Lower leg skin (tissue), 3 donors: ENCODE results near the gene PRDX5.

Experiments used
- CTCF ChIP-seq, 3 donors: fragments of 450-650 bp; IDR thresholded peaks; one replicate each; pipeline ENCODE4 v1.5.1; 2016; ENCODE audit warnings: antibody characterized with exemption in 3 of 3, mild to moderate bottlenecking in 3 of 3, moderate library complexity in 2 of 3
- POLR2A ChIP-seq, 2 donors: fragments of 450-650 bp; IDR thresholded peaks; one replicate each; pipeline ENCODE4 v1.6.1; 2016 to 2017; ENCODE audit warnings: antibody characterized with exemption in 2 of 2, mild to moderate bottlenecking in 1 of 2, moderate library complexity in 1 of 2

DNA sequence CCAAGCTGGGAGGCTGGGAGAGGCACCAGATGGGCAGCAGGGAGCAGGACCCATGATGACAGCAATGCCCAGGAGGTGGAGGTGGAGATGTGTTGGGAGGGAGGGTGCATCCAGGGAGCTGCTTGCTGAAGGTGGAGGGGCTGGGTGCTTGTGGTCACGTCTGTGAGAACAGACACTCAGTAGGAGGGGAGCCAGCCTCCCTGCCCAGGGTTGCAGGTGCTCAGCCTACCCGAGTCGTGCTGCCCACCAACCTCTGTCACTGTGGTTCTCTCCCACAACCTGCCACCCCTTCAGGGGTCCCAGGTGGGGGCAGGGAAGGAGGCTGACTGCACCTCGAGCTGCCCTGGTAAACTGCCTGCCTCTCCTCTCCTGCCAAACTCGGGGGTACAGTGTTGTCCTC, 5.5 kb downstream of the PRDX5 start:
- TF ChIP-seq CTCF (IDR thresholded peaks at IDR 0.05): no peak
- no peak for TF ChIP-seq POLR2A (IDR thresholded peaks at IDR 0.05)
